Caco-2 (cell line): ENCODE measurements around the gene FNDC3B. TPM values are rescaled to one million over a fixed set of nuclear protein-coding genes. Genes with fewer than 3 reads are reported as not detected.

Source experiments
- BruUV-seq: library from RNA; stranded (reverse); fragments of 400-500 nt; replicated peaks from 2 replicates; lab custom pipeline; 2021; lab: Mats Ljungman, UMichigan
- CTCF ChIA-PET: fragments of 300-600 bp; sonication (Branson Sonifier 250); formaldehyde crosslinking; loops from one replicate; lab custom pipeline; 2022; ENCODE audit warnings: antibody characterized with exemption; lab: Charles Lee
- POLR2A ChIA-PET: fragments of 300-600 bp; sonication (Branson Sonifier 250); formaldehyde crosslinking; loops from one replicate; lab custom pipeline; 2022; ENCODE audit warnings: antibody characterized with exemption; lab: Charles Lee
- DNase-seq, 2 experiments: peaks; one replicate each; pipeline versions ENCODE4 v3.0.0 to v3.0.0-alpha.2; 2020 to 2022
- H3K27me3 ChIP-seq: replicated peaks from 2 replicates; pipeline ENCODE4 v1.6.0; 2011; ENCODE audit warnings: low read length; ENCODE audit not compliant: control insufficient read depth, insufficient read depth
- H3K36me3 ChIP-seq: 2 replicates; pipeline ENCODE4 v1.5.1; 2011; ENCODE audit warnings: low read length; ENCODE audit not compliant: control insufficient read depth, insufficient read depth
- H3K4me1 ChIP-seq: fragments of 250-450 bp; sonication (Bioruptor Pico); 2 replicates; pipeline ENCODE4 v1.5.1; 2020; ENCODE audit warnings: mild to moderate bottlenecking
- H3K4me3 ChIP-seq: 2 replicates; pipeline ENCODE4 v1.5.1; 2011; ENCODE audit warnings: low read depth, mild to moderate bottlenecking, control low read depth, low read length
- H3K9me3 ChIP-seq: fragments of 250-450 bp; sonication (Bioruptor Pico); 2 replicates; pipeline ENCODE4 v1.5.1; 2020; ENCODE audit warnings: mild to moderate bottlenecking, moderate library complexity
- H3K27ac Mint-ChIP-seq: one replicate; pipeline ENCODE4 v1.8.0; 2022; ENCODE audit warnings: mixed read lengths; ENCODE audit not compliant: unreplicated experiment
- H3K27me3 Mint-ChIP-seq: one replicate; pipeline ENCODE4 v1.8.0; 2022; ENCODE audit warnings: mixed read lengths; ENCODE audit not compliant: insufficient read depth, unreplicated experiment
- H3K36me3 Mint-ChIP-seq: one replicate; pipeline ENCODE4 v1.8.0; 2022; ENCODE audit warnings: mild to moderate bottlenecking, mixed read lengths; ENCODE audit not compliant: insufficient read depth, unreplicated experiment
- H3K4me1 Mint-ChIP-seq: one replicate; pipeline ENCODE4 v1.8.0; 2022; ENCODE audit warnings: low read depth, mixed read lengths; ENCODE audit not compliant: unreplicated experiment
- H3K4me3 Mint-ChIP-seq: one replicate; pipeline ENCODE4 v1.8.0; 2022; ENCODE audit warnings: mild to moderate bottlenecking, moderate library complexity, mixed read lengths; ENCODE audit not compliant: unreplicated experiment
- H3K9me3 Mint-ChIP-seq: one replicate; pipeline ENCODE4 v1.8.0; 2022; ENCODE audit warnings: mixed read lengths; ENCODE audit not compliant: unreplicated experiment
- intact Hi-C: fragments of 100-400 bp; cut with micrococcal nuclease; formaldehyde crosslinking; loops from one replicate; pipeline ENCODE4 v1.10.0; 2022; ENCODE audit not compliant: unreplicated experiment
- total RNA-seq: library from RNA; stranded (reverse); gene quantifications from 2 replicates; pipeline ENCODE4 v1.2.3, GENCODE V29; 2022
- TF ChIP-seq, protein P1 (sequence below), 2 experiments: fragments of 200-600 bp in 1 of 2; IDR thresholded peaks; 1 replicate in 1 of 2; 2 replicates in 1 of 2; pipeline versions ENCODE4 v1.5.1 to v1.8.0; 2011 to 2022; ENCODE audit warnings: antibody characterized with exemption in 1 of 2, control low read depth in 1 of 2, inconsistent platforms in 1 of 2, low read depth in 1 of 2, low read length in 1 of 2, mild to moderate bottlenecking in 1 of 2, moderate library complexity in 1 of 2; ENCODE audit not compliant: insufficient read depth in 1 of 2, severe bottlenecking in 1 of 2, unreplicated experiment in 1 of 2

FNDC3B gene
- total RNA-seq, 1 experiment from 2014 or later: 59.8 TPM

DNA sequence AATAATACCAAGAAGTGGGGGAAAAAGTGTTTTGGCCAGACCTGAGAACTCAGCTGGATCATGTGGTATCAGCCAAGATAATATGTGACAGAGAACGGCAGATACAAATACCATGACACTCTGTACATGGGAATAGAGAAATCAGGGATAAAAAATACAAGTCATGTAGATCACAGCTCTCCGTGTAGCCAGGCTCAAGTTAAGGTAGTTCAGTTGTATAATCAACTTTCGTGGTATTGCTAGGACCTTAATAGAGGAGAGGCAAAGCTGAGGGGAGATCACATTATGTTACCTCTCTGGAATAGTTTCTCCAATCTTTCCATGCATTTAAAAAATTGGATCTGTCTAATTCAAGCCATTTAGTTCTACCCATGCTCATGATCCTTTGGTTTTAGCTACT lies 229.0 kb downstream of the FNDC3B start:
- Mint-ChIP-seq H3K36me3 (peaks cover 16% of the 10 kb centered on the region), H3K4me3 (no peak overlapping the region), H3K27me3 (no peaks in the 10 kb centered on the region), H3K4me1 (no peaks in the 10 kb centered on the region), H3K27ac (no peak overlapping the region), H3K9me3 (no peaks in the 10 kb centered on the region)
- Histone ChIP-seq H3K9me3 (no peaks in the 10 kb centered on the region; the same call in 1 of the 2 replicates), H3K4me3 (no peak overlapping the region), H3K4me1 (no peaks in the 10 kb centered on the region), H3K36me3 (no peaks in the 10 kb centered on the region), H3K27me3 (no peaks in the 10 kb centered on the region)
- CTCF ChIA-PET: no interaction called here
- POLR2A ChIA-PET: no interaction called here
- intact Hi-C loops: no loop called here
- no peak for DNase-seq
- no TSS peak for BruUV-seq
- TF ChIP-seq, protein P1, sequence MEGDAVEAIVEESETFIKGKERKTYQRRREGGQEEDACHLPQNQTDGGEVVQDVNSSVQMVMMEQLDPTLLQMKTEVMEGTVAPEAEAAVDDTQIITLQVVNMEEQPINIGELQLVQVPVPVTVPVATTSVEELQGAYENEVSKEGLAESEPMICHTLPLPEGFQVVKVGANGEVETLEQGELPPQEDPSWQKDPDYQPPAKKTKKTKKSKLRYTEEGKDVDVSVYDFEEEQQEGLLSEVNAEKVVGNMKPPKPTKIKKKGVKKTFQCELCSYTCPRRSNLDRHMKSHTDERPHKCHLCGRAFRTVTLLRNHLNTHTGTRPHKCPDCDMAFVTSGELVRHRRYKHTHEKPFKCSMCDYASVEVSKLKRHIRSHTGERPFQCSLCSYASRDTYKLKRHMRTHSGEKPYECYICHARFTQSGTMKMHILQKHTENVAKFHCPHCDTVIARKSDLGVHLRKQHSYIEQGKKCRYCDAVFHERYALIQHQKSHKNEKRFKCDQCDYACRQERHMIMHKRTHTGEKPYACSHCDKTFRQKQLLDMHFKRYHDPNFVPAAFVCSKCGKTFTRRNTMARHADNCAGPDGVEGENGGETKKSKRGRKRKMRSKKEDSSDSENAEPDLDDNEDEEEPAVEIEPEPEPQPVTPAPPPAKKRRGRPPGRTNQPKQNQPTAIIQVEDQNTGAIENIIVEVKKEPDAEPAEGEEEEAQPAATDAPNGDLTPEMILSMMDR (IDR thresholded peaks at IDR 0.05; ENCODE audit: insufficient read depth in 1 of 2, low read depth in 1 of 2, low read length in 1 of 2, severe bottlenecking in 1 of 2, unreplicated experiment in 1 of 2): no peak

DNA sequence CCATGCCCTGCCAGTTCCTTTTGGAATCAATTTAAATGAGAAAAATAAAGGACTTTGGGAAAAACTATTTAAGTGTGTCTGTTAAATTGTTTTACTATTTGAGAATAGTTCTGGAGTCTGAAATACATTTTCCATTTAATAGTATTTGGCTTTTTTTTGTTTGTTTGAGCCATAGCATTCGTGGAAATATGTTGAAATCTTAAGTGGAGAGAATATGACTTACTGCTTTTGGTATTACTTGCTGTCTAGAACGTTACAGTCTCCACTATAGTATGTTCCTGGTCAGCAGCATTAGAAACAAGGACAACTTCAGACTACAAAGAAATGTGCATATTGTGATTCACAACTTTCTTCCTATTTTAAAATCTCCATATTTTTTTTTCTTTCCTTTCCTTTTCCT lies 229.5 kb downstream of the FNDC3B start:
- no peak for DNase-seq
- no peak overlapping the region for H3K4me3 ChIP-seq
- no peaks in the 10 kb centered on the region for H3K27me3 ChIP-seq
- CTCF ChIA-PET: no interaction called here
- H3K4me3 Mint-ChIP-seq: no peak overlapping the region
- no peaks in the 10 kb centered on the region for H3K4me1 ChIP-seq
- no peaks in the 10 kb centered on the region for H3K36me3 ChIP-seq
- no peaks in the 10 kb centered on the region for H3K4me1 Mint-ChIP-seq
- intact Hi-C loops: no loop called here
- no peaks in the 10 kb centered on the region; the same call in 1 of the 2 replicates for H3K9me3 ChIP-seq
- H3K27me3 Mint-ChIP-seq: no peaks in the 10 kb centered on the region
- BruUV-seq: no TSS peak
- H3K27ac Mint-ChIP-seq: no peak overlapping the region
- TF ChIP-seq, protein P1 (IDR thresholded peaks at IDR 0.05; ENCODE audit: insufficient read depth in 1 of 2, low read depth in 1 of 2, low read length in 1 of 2, severe bottlenecking in 1 of 2, unreplicated experiment in 1 of 2): no peak
- POLR2A ChIA-PET: no interaction called here
- no peaks in the 10 kb centered on the region for H3K9me3 Mint-ChIP-seq
- H3K36me3 Mint-ChIP-seq: peaks cover 13% of the 10 kb centered on the region

DNA sequence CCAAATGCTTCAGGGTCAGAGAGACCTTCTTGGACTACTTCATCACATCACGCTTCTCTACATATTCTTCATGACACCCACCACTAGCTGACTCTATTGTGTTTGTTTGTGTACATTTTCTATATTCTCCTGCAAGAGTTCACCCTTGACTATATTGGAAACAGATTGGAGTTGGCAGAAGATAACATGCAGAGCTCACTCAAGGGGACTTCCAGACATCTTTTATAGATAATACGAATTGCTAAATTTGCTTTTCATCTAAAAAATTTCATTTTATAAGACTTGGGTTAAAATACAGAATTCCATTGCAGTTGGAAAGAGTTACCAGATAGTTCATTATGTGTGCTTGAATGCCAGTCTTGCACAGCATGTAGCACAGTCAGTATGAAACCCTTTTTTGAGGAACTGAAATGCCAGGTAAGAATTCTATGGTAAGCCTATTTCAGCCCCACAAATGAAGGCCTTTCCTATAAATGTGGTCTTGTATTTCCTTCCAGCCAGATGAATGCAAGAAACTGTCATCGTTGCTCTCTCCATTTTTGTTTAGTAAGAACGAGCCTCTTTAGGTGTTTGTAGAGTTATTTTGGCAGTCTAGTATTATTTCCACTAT lies 231.3 kb downstream of the FNDC3B start:
- Histone ChIP-seq H3K9me3 (no peaks in the 10 kb centered on the region), H3K4me1 (no peaks in the 10 kb centered on the region), H3K4me3 (no peak overlapping the region), H3K27me3 (no peaks in the 10 kb centered on the region), H3K36me3 (no peaks in the 10 kb centered on the region)
- Mint-ChIP-seq H3K36me3 (peaks cover 11% of the 10 kb centered on the region), H3K4me1 (no peaks in the 10 kb centered on the region), H3K4me3 (no peak overlapping the region), H3K27ac (no peak overlapping the region), H3K27me3 (no peaks in the 10 kb centered on the region), H3K9me3 (no peaks in the 10 kb centered on the region)
- no TSS peak for BruUV-seq
- no peak for DNase-seq
- TF ChIP-seq, protein P1 (IDR thresholded peaks at IDR 0.05; ENCODE audit: insufficient read depth in 1 of 2, low read depth in 1 of 2, low read length in 1 of 2, severe bottlenecking in 1 of 2, unreplicated experiment in 1 of 2): no peak
- POLR2A ChIA-PET: no interaction called here
- intact Hi-C loops: loop anchor here (10.0 kb wide), 1 partner anchor 236 kb away; the partner anchor contains the start of gene FNDC3B
- CTCF ChIA-PET: no interaction called here
